Panc1 (cell line): ENCODE measurements around the gene MINDY4.

Experiments used
- POLR2AphosphoS5 ChIP-seq: IDR thresholded peaks from 2 replicates; pipeline ENCODE4 v1.6.1; 2012; ENCODE audit warnings: mild to moderate bottlenecking, low read depth, low read length, moderate library complexity
- SIN3A ChIP-seq: IDR thresholded peaks from 2 replicates; pipeline ENCODE4 v1.6.1; 2012; ENCODE audit warnings: low read depth, mild to moderate bottlenecking, low read length, moderate library complexity, borderline replicate concordance; ENCODE audit not compliant: insufficient read depth
- TF ChIP-seq, protein P1 (sequence below): fragments of 450-650 bp; IDR thresholded peaks from 2 replicates; pipeline ENCODE4 v1.5.1; 2017; ENCODE audit warnings: mild to moderate bottlenecking
- TF ChIP-seq, protein P2 (sequence below), 2 experiments: IDR thresholded peaks; 2 replicates each; pipeline ENCODE4 v1.6.1; 2011 to 2012; ENCODE audit warnings: low read depth in 2 of 2, control low read depth in 1 of 2, low read length in 1 of 2, mild to moderate bottlenecking in 1 of 2, moderate library complexity in 1 of 2; ENCODE audit not compliant: insufficient read depth in 1 of 2

DNA sequence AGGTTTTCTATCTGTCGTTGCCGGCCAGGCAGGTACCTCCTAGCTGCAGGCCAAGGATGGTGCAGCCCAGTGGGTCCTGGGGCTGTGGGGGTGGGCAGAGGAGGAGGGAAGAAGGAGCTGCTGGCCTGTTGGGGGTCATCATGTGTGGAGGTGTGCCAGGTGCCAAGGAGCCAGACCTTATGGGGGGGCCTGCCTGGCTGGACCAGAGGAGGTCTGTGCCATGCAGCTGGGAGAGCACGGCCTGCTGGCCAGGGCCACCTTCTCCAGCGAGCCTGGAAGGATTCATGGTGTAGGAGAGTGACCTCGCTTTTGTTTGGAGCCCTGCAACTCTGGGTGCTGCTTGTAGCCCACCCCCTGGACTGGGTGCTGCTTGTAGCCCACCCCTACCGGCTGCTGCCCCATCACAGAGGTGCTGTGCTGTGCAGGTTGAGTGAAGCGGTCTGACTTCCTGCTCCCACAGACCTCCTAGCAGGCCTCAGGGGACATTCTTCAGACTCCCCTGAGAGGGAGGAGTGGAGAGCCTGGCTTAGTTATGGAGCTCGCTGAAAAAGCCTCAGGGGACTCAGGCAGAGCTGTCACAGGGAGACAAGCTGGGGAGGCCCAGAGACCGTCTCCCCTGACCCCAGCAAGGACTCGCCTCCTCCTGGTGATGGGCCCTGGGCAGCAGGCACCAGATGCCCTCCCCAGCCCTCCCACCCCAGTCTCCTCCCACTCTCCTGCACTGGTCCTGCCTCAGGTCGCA is 72.7 kb downstream of the MINDY4 start:
- TF ChIP-seq, protein P1, sequence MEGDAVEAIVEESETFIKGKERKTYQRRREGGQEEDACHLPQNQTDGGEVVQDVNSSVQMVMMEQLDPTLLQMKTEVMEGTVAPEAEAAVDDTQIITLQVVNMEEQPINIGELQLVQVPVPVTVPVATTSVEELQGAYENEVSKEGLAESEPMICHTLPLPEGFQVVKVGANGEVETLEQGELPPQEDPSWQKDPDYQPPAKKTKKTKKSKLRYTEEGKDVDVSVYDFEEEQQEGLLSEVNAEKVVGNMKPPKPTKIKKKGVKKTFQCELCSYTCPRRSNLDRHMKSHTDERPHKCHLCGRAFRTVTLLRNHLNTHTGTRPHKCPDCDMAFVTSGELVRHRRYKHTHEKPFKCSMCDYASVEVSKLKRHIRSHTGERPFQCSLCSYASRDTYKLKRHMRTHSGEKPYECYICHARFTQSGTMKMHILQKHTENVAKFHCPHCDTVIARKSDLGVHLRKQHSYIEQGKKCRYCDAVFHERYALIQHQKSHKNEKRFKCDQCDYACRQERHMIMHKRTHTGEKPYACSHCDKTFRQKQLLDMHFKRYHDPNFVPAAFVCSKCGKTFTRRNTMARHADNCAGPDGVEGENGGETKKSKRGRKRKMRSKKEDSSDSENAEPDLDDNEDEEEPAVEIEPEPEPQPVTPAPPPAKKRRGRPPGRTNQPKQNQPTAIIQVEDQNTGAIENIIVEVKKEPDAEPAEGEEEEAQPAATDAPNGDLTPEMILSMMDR = no peak
- TF ChIP-seq POLR2AphosphoS5 (no peak), SIN3A (no peak)
- TF ChIP-seq, protein P2, sequence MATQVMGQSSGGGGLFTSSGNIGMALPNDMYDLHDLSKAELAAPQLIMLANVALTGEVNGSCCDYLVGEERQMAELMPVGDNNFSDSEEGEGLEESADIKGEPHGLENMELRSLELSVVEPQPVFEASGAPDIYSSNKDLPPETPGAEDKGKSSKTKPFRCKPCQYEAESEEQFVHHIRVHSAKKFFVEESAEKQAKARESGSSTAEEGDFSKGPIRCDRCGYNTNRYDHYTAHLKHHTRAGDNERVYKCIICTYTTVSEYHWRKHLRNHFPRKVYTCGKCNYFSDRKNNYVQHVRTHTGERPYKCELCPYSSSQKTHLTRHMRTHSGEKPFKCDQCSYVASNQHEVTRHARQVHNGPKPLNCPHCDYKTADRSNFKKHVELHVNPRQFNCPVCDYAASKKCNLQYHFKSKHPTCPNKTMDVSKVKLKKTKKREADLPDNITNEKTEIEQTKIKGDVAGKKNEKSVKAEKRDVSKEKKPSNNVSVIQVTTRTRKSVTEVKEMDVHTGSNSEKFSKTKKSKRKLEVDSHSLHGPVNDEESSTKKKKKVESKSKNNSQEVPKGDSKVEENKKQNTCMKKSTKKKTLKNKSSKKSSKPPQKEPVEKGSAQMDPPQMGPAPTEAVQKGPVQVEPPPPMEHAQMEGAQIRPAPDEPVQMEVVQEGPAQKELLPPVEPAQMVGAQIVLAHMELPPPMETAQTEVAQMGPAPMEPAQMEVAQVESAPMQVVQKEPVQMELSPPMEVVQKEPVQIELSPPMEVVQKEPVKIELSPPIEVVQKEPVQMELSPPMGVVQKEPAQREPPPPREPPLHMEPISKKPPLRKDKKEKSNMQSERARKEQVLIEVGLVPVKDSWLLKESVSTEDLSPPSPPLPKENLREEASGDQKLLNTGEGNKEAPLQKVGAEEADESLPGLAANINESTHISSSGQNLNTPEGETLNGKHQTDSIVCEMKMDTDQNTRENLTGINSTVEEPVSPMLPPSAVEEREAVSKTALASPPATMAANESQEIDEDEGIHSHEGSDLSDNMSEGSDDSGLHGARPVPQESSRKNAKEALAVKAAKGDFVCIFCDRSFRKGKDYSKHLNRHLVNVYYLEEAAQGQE (IDR thresholded peaks at IDR 0.05; ENCODE audit: insufficient read depth in 1 of 2, low read depth in 2 of 2, low read length in 1 of 2) = no peak
